ENCODE data around the gene ZNF765. TPM values are rescaled to one million over a fixed set of nuclear protein-coding genes. Genes with fewer than 3 reads are reported as not detected.

The ZNF765 gene
- total RNA-seq (2014; rRNA removed; shearing (Covaris generic)), result 30.0 and 33.4 TPM in 2 replicates
- polyA plus RNA-seq (2016; fragmentation: Nextera tagmentation; extraction: Ambion mirVana), result 9.8 and 10.3 TPM in 2 replicates
- long read RNA-seq, partial matches to known transcripts, result 0 of 1 reads
- long read RNA-seq, other reads (novel, unspliced or antisense), result 1 of 1 reads

GRCh38 chr19:53394974-53395839, at the start of gene ZNF765:
ZNF765 (plus strand) TSS chr19:53395149; CDS start chr19:53398016, 2,867 bp downstream.
- Histone ChIP-seq H2AFZ (peak within 1 kb of the TSS; percentile 29), H3K4me1 (ENCODE audit: insufficient read depth) (peaks cover 37% of the 10 kb centered on the region), H3K27ac (ENCODE audit: low read depth) (peak within 1 kb of the TSS; percentile 89), H3K4me2 (peak within 1 kb of the TSS; percentile 100), H3K79me2 (replicated peaks; ENCODE audit: insufficient read depth) (peaks cover 15% of the 10 kb centered on the region), H3K36me3 (ENCODE audit: insufficient read depth) (peaks cover 9% of the 10 kb centered on the region; the same call in 1 of the 2 replicates), H3F3A (replicated peaks; ENCODE audit: low read depth) (0 out of 2 replicates have a peak, but pooled peaks cover 3% of the 10 kb centered on the region), H3K27me3 (ENCODE audit: insufficient read depth) (no peaks in the 10 kb centered on the region), H3K9me2 (ENCODE audit: insufficient read depth) (peaks cover 3% of the 10 kb centered on the region; the same call in 1 of the 2 replicates), H4K20me1 (replicated peaks; ENCODE audit: insufficient read depth) (peaks cover 9% of the 10 kb centered on the region; the same call in 1 of the 2 replicates), H3K4me3 (peak within 1 kb of the TSS; percentile 97)
- no peak for TF ChIP-seq ZNF114 (CRISPR knock-in tag; IDR thresholded peaks at IDR 0.05)
- peak; percentile 32 to 50; a peak in 2 of 4 replicates for TF ChIP-seq CTCF (conservative IDR thresholded peaks at IDR 0.05; ENCODE audit: low read depth in 2 of 2)
- peak; percentile 82 for TF ChIP-seq POLR2AphosphoS5 (IDR thresholded peaks at IDR 0.05; ENCODE audit: low read depth)
- peak; percentile 98 for DNase-seq (ENCODE audit: low spot score)
- peaks cover 25% of the 10 kb centered on the region for H3K4me1 Mint-ChIP-seq
- no peaks in the 10 kb centered on the region for H3K9me3 Mint-ChIP-seq
- peak within 1 kb of the TSS; percentile 98 for H3K4me3 Mint-ChIP-seq
- peak; percentile 81 for ATAC-seq
- H3K27ac Mint-ChIP-seq, result peak within 1 kb of the TSS; percentile 90
- H3K27me3 Mint-ChIP-seq (ENCODE audit: insufficient read depth, low read depth, poor library complexity), result peaks cover 20% of the 10 kb centered on the region
- H3K36me3 Mint-ChIP-seq (ENCODE audit: low read depth), result peaks cover 11% of the 10 kb centered on the region

- H2AFZ ChIP-seq, result no peak overlapping the region
- Mint-ChIP-seq H3K9me3 (peaks cover 88% of the 10 kb centered on the region), H3K4me1 (no peaks in the 10 kb centered on the region), H3K27me3 (ENCODE audit: insufficient read depth, low read depth, poor library complexity) (peaks cover 3% of the 10 kb centered on the region), H3K27ac (no peak overlapping the region), H3K4me3 (no peak overlapping the region), H3K36me3 (ENCODE audit: low read depth) (peaks cover 73% of the 10 kb centered on the region)
- no peaks in the 10 kb centered on the region for H3F3A ChIP-seq (replicated peaks; ENCODE audit: low read depth)
- H3K9me2 ChIP-seq (ENCODE audit: insufficient read depth), result no peaks in the 10 kb centered on the region
- H3K79me2 ChIP-seq (replicated peaks; ENCODE audit: insufficient read depth), result no peaks in the 10 kb centered on the region
- ATAC-seq, result no peak
- no peaks in the 10 kb centered on the region for H3K4me1 ChIP-seq (ENCODE audit: insufficient read depth)
- no peak overlapping the region for H3K4me2 ChIP-seq
- no peaks in the 10 kb centered on the region for H3K27me3 ChIP-seq (ENCODE audit: insufficient read depth)
- H3K27ac ChIP-seq (ENCODE audit: low read depth), result no peak overlapping the region
- no peak overlapping the region for H3K4me3 ChIP-seq
- H3K36me3 ChIP-seq (ENCODE audit: insufficient read depth), result peaks cover 46% of the 10 kb centered on the region
- DNase-seq (ENCODE audit: low spot score), result no peak
- no peaks in the 10 kb centered on the region for H4K20me1 ChIP-seq (replicated peaks; ENCODE audit: insufficient read depth)
- TF ChIP-seq NANOG (IDR thresholded peaks at IDR 0.05; ENCODE audit: borderline replicate concordance) (no peak), CTCF (conservative IDR thresholded peaks at IDR 0.05; ENCODE audit: low read depth in 2 of 2) (no peak), POLR2AphosphoS5 (IDR thresholded peaks at IDR 0.05; ENCODE audit: low read depth) (no peak), JUNB (IDR thresholded peaks at IDR 0.05; ENCODE audit: unreplicated experiment) (no peak), CREB1 (CRISPR knock-in tag; IDR thresholded peaks at IDR 0.05; ENCODE audit: low read depth) (no peak), ZNF331 (CRISPR knock-in tag; IDR thresholded peaks at IDR 0.05; ENCODE audit: low read depth) (no peak), EZH2 (IDR thresholded peaks at IDR 0.05; ENCODE audit: low read depth, unreplicated experiment) (no peak), ZNF462 (CRISPR knock-in tag; IDR thresholded peaks at IDR 0.05) (no peak)
Measured at GRCh38 chr19:53355739-53356138, 39.2 kb upstream of the ZNF765 start.
